Right lobe of liver (tissue), 4 donors: ENCODE data around the gene HIRA.

Source experiments
- POLR2A ChIP-seq: fragments of 450-650 bp; IDR thresholded peaks from one replicate; pipeline ENCODE4 v1.6.1; 2017; ENCODE audit warnings: antibody characterized with exemption, mild to moderate bottlenecking
- TF ChIP-seq, protein P1 (sequence below), 4 donors: fragments of 200-600 bp in 3 of 4; fragments of 450-650 bp in 1 of 4; IDR thresholded peaks; one replicate each; pipeline versions ENCODE4 v1.5.1 to v1.8.0; 2016 to 2022; ENCODE audit warnings: antibody characterized with exemption in 4 of 4, mild to moderate bottlenecking in 2 of 4
- donor health status: DM: no; HTN: no; CAD: no.
- donor health status: DM: no; HTN: no; CAD: no.
- donor health status: DM: no; HTN: yes; CAD: no.

DNA sequence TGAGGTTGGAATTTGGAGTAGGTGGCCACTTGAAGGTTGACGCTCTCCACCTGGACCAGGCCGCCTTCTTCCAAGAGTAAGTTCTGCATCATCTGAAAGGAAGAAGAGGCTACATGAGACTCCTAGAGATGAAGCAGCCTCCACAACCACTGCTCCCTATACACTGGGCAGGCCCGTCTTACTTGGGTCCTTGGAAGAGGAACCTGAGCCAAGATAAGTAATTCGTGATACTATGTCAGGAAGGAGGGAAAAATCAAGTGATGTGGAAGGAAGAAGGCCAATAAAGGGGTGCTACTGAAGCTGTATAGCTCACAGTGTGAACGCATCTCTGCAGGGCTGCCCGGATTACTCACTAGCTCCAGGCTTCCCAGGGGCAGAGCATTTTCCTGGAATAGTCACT lies 36.4 kb upstream of the HIRA start:
- TF ChIP-seq, protein P1, sequence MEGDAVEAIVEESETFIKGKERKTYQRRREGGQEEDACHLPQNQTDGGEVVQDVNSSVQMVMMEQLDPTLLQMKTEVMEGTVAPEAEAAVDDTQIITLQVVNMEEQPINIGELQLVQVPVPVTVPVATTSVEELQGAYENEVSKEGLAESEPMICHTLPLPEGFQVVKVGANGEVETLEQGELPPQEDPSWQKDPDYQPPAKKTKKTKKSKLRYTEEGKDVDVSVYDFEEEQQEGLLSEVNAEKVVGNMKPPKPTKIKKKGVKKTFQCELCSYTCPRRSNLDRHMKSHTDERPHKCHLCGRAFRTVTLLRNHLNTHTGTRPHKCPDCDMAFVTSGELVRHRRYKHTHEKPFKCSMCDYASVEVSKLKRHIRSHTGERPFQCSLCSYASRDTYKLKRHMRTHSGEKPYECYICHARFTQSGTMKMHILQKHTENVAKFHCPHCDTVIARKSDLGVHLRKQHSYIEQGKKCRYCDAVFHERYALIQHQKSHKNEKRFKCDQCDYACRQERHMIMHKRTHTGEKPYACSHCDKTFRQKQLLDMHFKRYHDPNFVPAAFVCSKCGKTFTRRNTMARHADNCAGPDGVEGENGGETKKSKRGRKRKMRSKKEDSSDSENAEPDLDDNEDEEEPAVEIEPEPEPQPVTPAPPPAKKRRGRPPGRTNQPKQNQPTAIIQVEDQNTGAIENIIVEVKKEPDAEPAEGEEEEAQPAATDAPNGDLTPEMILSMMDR (IDR thresholded peaks at IDR 0.05) = no peak
- TF ChIP-seq POLR2A = no peak
